ENCODE results near the gene LYRM4. TPM values are rescaled to one million over a fixed set of nuclear protein-coding genes. Genes with fewer than 3 reads are reported as not detected.

Gene LYRM4
- total RNA-seq, 2 donors from 2014 or later, result 28.4 to 38.3 TPM

DNA sequence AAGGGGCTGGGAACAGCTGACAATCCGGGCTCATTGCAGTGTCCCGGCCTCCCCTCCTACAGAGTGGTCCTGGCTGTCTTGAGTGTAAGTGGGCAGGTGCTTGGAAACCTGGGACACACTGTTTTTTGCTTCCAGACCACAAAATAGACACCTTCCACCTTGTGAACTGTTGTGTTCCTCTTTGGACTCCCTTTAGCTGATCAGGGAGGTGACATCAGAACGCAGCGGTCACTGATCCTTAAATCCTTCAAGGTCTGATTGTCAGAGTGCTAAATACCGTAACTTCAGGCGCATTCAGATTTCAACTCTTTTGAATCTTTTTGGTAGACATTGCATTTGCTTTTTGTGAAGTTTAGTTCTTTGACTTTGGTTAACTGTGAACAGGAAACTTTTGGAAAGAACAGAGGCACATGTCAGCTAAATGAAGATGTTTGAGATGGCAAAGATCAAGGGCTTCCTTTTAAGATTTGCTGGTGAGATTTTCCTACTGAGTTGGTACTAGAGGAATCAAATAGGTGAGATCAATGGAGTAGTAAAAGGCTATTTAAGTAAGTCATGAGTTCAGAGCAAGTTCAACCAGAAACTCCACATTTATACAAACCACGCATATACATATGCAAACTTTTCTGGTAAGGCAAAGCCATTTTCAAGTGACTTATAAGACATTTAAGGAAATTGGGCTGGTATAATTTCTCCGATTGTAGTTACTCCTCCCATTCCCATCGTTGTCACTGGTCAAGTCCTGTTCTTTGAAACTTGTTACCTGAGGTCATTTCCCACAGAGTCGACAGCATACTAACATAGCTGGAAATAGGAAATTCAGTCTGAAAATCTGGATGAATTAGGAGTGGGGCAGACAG, 169.3 kb downstream of the LYRM4 start:
- Mint-ChIP-seq H3K9me3 (no peaks in the 10 kb centered on the region), H3K4me1 (ENCODE audit: low read depth) (peaks cover 13% of the 10 kb centered on the region), H3K27ac (no peak overlapping the region), H3K27me3 (ENCODE audit: low read depth) (peaks cover 46% of the 10 kb centered on the region), H3K4me3 (no peak overlapping the region), H3K36me3 (ENCODE audit: insufficient read depth in 2 of 2) (no peaks in the 10 kb centered on the region)
- no peak for ATAC-seq (replicated peaks in 1 of 2)
- no peak for DNase-seq

- H3K4me3 Mint-ChIP-seq, result no peak overlapping the region
- no peaks in the 10 kb centered on the region for H3K36me3 Mint-ChIP-seq (ENCODE audit: insufficient read depth in 2 of 2)
- peaks cover 49% of the 10 kb centered on the region for H3K27me3 Mint-ChIP-seq (ENCODE audit: low read depth)
- H3K27ac Mint-ChIP-seq, result no peak overlapping the region
- no peak for DNase-seq
- no peaks in the 10 kb centered on the region for H3K9me3 Mint-ChIP-seq
- H3K4me1 Mint-ChIP-seq (ENCODE audit: low read depth), result peaks cover 13% of the 10 kb centered on the region
- ATAC-seq (replicated peaks in 1 of 2), result peak in 1 of 2 donors; percentile 75
Measured at GRCh38 chr6:5090603-5091002, 170.1 kb downstream of the LYRM4 start.

DNA sequence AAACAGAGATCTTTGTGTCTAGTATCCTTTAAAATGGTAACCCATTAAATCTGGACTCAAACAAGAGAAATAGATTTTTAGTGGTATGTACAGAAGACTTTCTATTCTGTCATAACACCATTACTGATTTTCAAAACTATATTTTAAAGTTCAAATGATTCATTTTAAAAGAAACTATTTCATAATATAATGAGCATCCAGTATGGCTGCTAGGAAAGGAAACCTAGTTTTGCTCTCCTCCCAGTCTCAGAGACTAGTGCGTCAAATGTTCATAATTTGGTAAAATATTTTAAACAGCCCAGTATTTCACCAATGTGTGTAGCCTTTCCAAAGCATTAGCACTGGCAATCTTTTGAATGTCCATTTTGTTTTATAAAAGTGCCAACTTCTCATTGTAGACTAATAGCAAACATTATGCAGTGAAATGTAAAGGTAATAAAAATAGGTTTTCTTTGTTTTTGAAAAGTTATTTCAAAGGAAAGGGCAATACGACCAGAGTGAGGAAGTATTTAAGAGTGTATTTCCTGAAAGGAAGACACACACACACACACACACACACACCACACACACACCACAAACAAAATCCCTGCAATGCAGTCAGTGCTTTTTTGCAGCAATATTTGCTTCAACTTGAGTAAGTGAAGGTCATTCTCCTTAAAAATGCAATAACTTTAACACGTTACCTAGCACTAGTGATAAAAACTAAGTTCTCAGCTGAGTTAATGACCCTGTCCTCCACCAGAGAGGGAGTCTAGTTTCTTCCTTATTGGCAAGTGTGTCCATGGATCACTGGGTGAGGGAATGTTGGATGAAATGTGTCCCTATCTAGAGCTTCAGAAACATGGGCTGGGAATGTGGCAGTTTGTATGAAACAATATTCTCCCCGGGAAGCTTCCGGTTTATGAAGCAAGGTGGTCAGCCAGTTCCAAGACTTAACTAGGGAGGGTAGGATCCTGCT, 171.0 kb downstream of the LYRM4 start:
- no peak for DNase-seq
- H3K27me3 Mint-ChIP-seq (ENCODE audit: low read depth), result peaks cover 49% of the 10 kb centered on the region
- peaks cover 13% of the 10 kb centered on the region for H3K4me1 Mint-ChIP-seq (ENCODE audit: low read depth)
- H3K36me3 Mint-ChIP-seq (ENCODE audit: insufficient read depth in 2 of 2), result peaks cover 0 to 1% of the 10 kb centered on the region in 2 donors
- no peak overlapping the region for H3K4me3 Mint-ChIP-seq
- no peaks in the 10 kb centered on the region for H3K9me3 Mint-ChIP-seq
- no peak overlapping the region for H3K27ac Mint-ChIP-seq
- no peak for ATAC-seq (replicated peaks in 1 of 2)

DNA sequence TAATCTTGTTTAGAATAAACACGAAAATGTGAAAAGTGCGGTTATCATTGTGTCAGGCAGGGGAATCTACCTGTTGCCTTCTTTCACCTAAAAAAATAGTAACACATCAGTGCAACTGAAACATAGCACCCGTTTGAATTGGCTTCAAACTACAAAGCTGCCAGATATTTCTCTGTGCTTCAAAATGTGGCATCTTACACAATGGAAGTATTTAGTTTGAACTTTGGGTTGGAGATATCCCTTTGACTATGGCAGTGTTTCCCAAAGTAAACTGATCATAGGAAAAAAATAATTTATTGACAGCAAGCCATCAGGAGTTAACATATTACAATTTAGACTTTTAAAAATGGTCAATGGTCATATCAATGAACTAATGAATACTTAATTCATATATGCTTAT, 172.0 kb downstream of the LYRM4 start:
- Mint-ChIP-seq H3K27ac (no peak overlapping the region), H3K9me3 (no peaks in the 10 kb centered on the region)
- ATAC-seq (replicated peaks in 1 of 2), result no peak

GRCh38 chr6:5087389-5087788, 173.4 kb downstream of the LYRM4 start:
- Mint-ChIP-seq H3K27ac (no peak overlapping the region), H3K4me3 (peak overlapping the region in 1 of 2 donors; percentile 52), H3K9me3 (no peaks in the 10 kb centered on the region), H3K36me3 (ENCODE audit: insufficient read depth in 2 of 2) (peaks cover 0 to 1% of the 10 kb centered on the region in 2 donors), H3K27me3 (ENCODE audit: low read depth) (peaks cover 55% of the 10 kb centered on the region), H3K4me1 (ENCODE audit: low read depth) (peaks cover 13% of the 10 kb centered on the region)
- DNase-seq (no peak), ATAC-seq (replicated peaks in 1 of 2) (no peak)

More for the DNA sequence above, 172.0 kb downstream of the LYRM4 start:
- peaks cover 13% of the 10 kb centered on the region for H3K4me1 Mint-ChIP-seq (ENCODE audit: low read depth)
- peaks cover 0 to 1% of the 10 kb centered on the region in 2 donors for H3K36me3 Mint-ChIP-seq (ENCODE audit: insufficient read depth in 2 of 2)
- H3K4me3 Mint-ChIP-seq, result no peak overlapping the region
- peaks cover 42% of the 10 kb centered on the region for H3K27me3 Mint-ChIP-seq (ENCODE audit: low read depth)
- no peak for DNase-seq

GRCh38 chr6:5086294-5086890, 174.4 kb downstream of the LYRM4 start:
- H3K36me3 Mint-ChIP-seq (ENCODE audit: insufficient read depth in 2 of 2), result peaks cover under 1 to 1% of the 10 kb centered on the region in 2 donors
- H3K27me3 Mint-ChIP-seq (ENCODE audit: low read depth), result peaks cover 58% of the 10 kb centered on the region
- H3K4me3 Mint-ChIP-seq, result peak overlapping the region; percentile 20 to 40
- ATAC-seq (replicated peaks in 1 of 2) (no peak), DNase-seq (no peak)
- peaks cover 8% of the 10 kb centered on the region for H3K4me1 Mint-ChIP-seq (ENCODE audit: low read depth)
- H3K9me3 Mint-ChIP-seq, result no peaks in the 10 kb centered on the region
- no peak overlapping the region for H3K27ac Mint-ChIP-seq

GRCh38 chr6:5085648-5086293, 175.0 kb downstream of the LYRM4 start:
- Mint-ChIP-seq H3K36me3 (ENCODE audit: insufficient read depth in 2 of 2) (peaks cover 1% of the 10 kb centered on the region in 2 donors), H3K4me1 (ENCODE audit: low read depth) (peaks cover 5% of the 10 kb centered on the region), H3K27me3 (ENCODE audit: low read depth) (peaks cover 58% of the 10 kb centered on the region), H3K27ac (no peak overlapping the region), H3K9me3 (no peaks in the 10 kb centered on the region), H3K4me3 (peak overlapping the region; percentile 20 to 81)
- peak; percentile 48 to 58 for ATAC-seq (replicated peaks in 1 of 2)
- DNase-seq, result peak; percentile 35 to 45

- H3K9me3 Mint-ChIP-seq, result no peaks in the 10 kb centered on the region
- H3K36me3 Mint-ChIP-seq (ENCODE audit: insufficient read depth in 2 of 2), result peaks cover 1% of the 10 kb centered on the region in 2 donors
- peaks cover 51% of the 10 kb centered on the region for H3K27me3 Mint-ChIP-seq (ENCODE audit: low read depth)
- no peak within 1 kb of the TSS for H3K27ac Mint-ChIP-seq
- ATAC-seq (replicated peaks in 1 of 2), result peak; percentile 61 to 62
- DNase-seq, result peak; percentile 32 to 34
- H3K4me3 Mint-ChIP-seq, result peak within 1 kb of the TSS; percentile 86 to 89
- no peaks in the 10 kb centered on the region for H3K4me1 Mint-ChIP-seq (ENCODE audit: low read depth)
Measured at GRCh38 chr6:5084781-5085647, 175.7 kb downstream of the LYRM4 start, which contains the start of gene PPP1R3G. Gene PPP1R3G, plus strand, starts transcription at chr6:5085341. Its CDS starts 145 bp downstream, at chr6:5085486.

- ATAC-seq (replicated peaks in 1 of 2) (peak; percentile 22 to 35), DNase-seq (no peak)
- H3K4me1 Mint-ChIP-seq (ENCODE audit: low read depth), result no peaks in the 10 kb centered on the region
- no peaks in the 10 kb centered on the region for H3K9me3 Mint-ChIP-seq
- no peak overlapping the region for H3K27ac Mint-ChIP-seq
- peaks cover 1% of the 10 kb centered on the region in 2 donors for H3K36me3 Mint-ChIP-seq (ENCODE audit: insufficient read depth in 2 of 2)
- peak overlapping the region; percentile 86 to 89 for H3K4me3 Mint-ChIP-seq
- H3K27me3 Mint-ChIP-seq (ENCODE audit: low read depth), result peaks cover 46% of the 10 kb centered on the region
Measured at GRCh38 chr6:5084360-5084780, 176.4 kb downstream of the LYRM4 start.

- no peak for DNase-seq
- Mint-ChIP-seq H3K27ac (no peak overlapping the region), H3K9me3 (no peaks in the 10 kb centered on the region), H3K4me1 (ENCODE audit: low read depth) (no peaks in the 10 kb centered on the region), H3K36me3 (ENCODE audit: insufficient read depth in 2 of 2) (peaks cover 1% of the 10 kb centered on the region in 2 donors), H3K4me3 (peak overlapping the region; percentile 61 to 62), H3K27me3 (ENCODE audit: low read depth) (peaks cover 45% of the 10 kb centered on the region)
- no peak for ATAC-seq (replicated peaks in 1 of 2)
Measured at GRCh38 chr6:5083813-5084359, 176.9 kb downstream of the LYRM4 start.

DNA sequence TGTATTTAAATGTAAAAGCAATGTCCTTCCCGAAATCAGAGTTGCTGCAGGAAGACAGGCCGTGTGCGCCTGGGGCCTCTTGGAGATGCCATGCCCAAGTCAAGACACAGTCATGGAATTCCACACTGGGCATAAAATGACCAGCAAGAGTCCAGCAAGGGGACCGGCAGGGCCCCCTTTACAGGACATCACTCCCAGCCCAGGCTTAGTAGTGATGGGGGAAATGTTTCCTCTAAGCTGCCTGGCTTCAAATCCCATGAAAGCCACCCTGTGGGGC, 177.5 kb downstream of the LYRM4 start:
- Mint-ChIP-seq H3K27ac (no peak overlapping the region), H3K36me3 (ENCODE audit: insufficient read depth in 2 of 2) (peaks cover 1% of the 10 kb centered on the region in 2 donors), H3K4me1 (ENCODE audit: low read depth) (no peaks in the 10 kb centered on the region), H3K27me3 (ENCODE audit: low read depth) (peaks cover 45% of the 10 kb centered on the region), H3K4me3 (no peak overlapping the region), H3K9me3 (no peaks in the 10 kb centered on the region)
- DNase-seq, result no peak
- ATAC-seq (replicated peaks in 1 of 2), result no peak

Data from activated T-cell treated with anti-CD3 and anti-CD28 coated beads, Interleukin-2, amount 50 U/mL, for 72 hours (primary cell).